HG03066 (cell line): Measurements from ENCODE around the gene PMM1.
"Not testable (repeated sequence)": the region's sequence is repeated elsewhere in the genome, so short reads cannot be mapped to it uniquely, and the experiment has no call there.

Experiments
- ATAC-seq: cut with Tn5 transposase; IDR thresholded peaks from one replicate; pipeline ENCODE4 v1.9.1; 2021; ENCODE audit warnings: low read depth; ENCODE audit not compliant: unreplicated experiment

Gene PMM1

DNA sequence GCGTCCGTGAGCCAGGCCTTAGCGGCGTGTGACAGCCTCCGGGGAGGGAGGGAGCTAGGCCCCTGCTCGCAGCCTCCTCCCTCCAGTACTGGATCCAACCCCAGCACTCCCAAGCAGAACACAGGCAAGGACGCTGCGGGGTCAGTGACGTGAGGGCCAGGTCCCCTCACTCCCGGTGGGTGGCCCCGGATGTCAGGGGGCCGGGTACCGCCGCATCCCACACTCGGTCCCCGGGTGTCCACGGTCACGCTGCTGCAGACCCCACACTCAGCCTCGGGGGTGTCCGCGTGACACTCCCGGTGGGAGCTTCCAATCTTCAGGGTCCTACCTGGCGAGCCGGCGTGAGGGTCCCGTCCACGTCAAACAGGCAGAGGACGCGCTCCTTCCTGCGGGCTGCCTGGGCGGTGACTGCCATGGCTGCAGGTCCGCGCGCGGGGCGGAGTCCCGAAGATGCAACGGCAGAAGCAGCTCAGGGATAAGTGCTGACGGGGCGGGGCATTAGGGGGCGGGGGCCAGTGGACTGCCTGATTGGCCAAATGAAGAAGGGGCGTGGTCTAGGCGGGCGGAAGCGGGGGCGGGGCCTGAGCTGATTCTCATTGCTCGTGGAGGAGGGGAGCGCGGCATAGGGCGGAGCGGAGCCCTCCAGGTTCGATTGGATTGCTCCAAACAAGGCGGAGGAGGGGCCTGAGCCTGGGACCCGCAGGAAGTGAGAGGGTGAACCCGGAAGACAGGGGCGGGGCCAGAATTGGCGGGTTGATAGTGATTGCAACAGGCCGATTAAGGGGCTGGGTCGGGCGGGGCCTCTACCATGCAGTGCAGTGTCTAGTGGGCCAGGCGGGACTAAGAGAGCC, at the start of gene PMM1:
Gene PMM1, minus strand, starts transcription at position 450 of the 851 bp plus-strand sequence. Its CDS starts 35 bp downstream, at position 415.
- peak; percentile 92 for ATAC-seq

DNA sequence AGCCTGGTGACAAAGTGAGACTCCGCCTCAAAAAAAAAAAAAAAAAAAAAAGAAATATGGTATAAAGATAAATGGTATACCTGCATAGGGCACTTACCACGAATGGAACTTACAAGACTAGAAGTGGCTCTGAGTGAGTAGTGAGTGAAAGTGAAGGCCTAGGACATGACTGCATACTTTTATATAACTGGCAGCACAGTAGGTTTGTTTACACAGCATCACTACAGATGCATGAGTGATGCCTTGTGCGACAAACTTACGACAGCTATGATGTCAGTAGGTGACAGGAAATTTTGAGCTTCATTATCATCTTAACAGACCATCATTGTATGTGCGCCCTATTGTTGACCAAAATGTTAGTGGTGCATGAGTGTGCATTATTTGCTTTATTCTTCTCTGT, 49.1 kb upstream of the PMM1 start:
- no peak for ATAC-seq

DNA sequence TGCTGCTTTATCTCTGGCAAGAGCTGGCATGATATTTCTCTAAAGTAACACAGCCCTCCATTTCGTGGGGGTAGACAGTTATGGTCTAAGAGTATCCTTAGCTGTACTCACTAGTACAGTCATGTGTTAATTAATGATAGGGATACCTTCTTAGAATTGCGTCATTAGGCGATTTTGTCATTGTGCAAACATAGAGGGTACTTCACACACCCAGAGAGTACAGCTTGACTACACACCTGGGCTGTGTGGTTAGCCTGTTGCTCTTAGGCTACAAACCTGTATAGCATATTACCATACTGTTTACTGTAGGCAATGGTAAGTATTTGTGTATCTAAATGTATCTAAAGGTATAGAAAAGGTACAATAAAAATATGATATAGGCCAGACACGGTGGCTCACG, 48.5 kb upstream of the PMM1 start:
- ATAC-seq: no peak

DNA sequence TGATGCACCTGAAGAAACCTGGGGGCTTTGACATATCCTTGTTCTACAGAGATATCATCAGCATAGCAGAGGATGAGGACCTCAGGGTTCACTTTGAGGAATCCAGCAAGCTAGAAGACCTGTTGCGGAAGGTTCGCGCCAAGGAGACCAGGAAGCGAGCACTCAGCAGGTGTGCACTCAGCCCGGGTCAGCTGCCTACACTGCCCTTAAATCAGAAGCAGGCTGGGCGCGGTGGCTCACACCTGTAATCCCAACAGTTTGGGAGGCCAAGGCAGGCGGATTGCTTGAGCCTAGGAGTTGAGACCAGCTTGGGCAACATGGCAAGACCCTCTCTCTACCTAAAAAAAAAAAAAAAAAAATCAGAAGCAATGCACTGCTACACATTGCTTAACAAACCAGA, 48.0 kb upstream of the PMM1 start:
- not testable (repeated sequence) for ATAC-seq

DNA sequence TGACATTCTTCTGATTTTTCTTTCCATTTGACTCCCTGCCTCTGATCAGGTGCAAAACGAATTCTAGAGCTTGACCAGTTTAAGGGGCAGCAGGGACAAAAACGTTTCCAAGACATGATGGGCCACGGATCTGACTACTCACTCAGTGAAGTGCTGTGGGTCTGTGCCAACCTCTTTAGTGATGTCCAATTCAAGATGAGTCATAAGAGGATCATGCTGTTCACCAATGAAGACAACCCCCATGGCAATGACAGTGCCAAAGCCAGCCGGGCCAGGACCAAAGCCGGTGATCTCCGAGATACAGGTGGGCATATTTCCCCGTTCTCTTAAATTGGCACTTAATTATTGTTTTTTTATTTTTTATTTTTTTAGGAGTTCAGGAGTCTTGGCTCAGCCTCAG, 46.8 kb upstream of the PMM1 start:
- no peak for ATAC-seq

DNA sequence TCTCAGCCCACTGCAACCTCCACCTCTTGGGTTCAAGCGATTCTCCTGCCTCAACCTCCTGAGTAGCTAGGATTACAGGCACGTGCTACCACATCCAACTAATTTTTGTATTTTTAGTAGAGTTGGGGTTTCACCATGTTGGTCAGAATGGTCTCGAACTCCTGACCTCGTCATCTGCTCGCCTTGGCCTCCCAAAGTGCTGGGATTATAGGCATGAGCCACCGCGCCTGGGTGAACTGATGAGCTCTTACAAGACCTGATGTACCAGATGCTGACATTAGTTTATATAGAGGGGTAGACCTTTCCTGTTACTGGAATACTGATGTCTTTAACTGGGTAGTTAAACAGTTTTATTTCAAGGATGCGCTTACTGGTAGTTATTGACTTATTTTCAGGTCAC, 45.0 kb upstream of the PMM1 start:
- ATAC-seq: not testable (repeated sequence)

DNA sequence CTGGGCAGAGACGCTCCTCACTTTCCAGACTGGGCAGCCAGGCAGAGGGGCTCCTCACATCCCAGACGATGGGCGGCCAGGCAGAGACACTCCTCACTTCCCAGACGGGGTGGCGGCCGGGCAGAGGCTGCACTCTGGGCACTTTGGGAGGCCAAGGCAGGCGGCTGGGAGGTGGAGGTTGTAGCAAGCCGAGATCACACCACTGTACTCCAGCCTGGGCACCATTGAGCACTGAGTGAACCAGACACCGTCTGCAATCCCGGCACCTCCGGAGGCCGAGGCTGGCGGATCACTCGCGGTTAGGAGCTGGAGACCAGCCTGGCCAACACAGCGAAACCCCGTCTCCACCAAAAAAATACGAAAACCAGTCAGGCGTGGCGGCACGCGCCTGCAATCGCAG, 42.0 kb upstream of the PMM1 start:
- not testable (repeated sequence) for ATAC-seq

DNA sequence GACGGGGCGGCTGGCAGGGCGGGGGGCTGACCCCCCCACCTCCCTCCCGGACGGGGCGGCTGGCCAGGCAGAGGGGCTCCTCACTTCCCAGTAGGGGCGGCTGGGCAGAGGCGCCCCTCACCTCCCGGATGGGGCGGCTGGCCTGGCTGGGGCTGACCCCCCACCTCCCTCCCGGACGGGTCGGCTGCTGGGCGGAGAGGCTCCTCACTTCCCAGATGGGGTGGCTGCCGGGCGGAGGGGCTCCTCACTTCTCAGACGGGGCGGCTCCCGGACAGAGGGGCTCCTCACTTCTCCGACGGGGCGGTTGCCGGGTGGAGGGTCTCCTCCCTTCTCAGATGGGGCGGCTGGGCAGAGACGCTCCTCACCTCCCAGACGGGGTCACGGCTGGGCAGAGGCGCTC, 41.5 kb upstream of the PMM1 start:
- not testable (repeated sequence) for ATAC-seq

DNA sequence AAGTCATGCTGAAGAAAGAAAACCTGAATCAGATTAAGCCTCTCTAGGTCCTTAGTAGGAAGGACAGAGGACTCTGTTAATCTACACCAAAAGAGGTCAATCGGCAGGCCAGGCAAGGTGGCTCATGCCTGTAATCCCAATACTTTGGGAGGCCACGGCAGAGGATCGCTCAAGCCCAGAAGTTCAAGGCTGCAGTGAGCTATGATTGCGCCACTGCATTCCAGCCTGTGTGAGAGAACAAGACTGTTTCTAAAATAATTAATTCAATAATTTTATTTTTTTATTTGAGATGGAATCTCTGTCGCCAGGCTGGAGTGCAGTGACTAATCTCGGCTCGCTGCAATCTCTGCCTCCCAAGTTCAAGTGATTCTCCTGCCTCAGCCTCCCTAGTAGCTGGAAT, 35.9 kb upstream of the PMM1 start:
- ATAC-seq: no peak

DNA sequence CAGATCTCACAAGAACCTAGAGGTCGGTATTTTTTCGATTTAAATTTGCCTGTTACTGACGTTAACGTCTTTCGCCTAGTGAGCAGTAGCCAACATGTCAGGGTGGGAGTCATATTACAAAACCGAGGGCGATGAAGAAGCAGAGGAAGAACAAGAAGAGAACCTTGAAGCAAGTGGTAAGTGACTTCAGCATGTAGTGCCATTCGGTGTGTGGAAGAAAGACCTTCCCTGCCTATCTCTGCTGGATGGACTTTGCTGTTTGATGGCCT, 32.2 kb upstream of the PMM1 start:
- no peak for ATAC-seq

DNA sequence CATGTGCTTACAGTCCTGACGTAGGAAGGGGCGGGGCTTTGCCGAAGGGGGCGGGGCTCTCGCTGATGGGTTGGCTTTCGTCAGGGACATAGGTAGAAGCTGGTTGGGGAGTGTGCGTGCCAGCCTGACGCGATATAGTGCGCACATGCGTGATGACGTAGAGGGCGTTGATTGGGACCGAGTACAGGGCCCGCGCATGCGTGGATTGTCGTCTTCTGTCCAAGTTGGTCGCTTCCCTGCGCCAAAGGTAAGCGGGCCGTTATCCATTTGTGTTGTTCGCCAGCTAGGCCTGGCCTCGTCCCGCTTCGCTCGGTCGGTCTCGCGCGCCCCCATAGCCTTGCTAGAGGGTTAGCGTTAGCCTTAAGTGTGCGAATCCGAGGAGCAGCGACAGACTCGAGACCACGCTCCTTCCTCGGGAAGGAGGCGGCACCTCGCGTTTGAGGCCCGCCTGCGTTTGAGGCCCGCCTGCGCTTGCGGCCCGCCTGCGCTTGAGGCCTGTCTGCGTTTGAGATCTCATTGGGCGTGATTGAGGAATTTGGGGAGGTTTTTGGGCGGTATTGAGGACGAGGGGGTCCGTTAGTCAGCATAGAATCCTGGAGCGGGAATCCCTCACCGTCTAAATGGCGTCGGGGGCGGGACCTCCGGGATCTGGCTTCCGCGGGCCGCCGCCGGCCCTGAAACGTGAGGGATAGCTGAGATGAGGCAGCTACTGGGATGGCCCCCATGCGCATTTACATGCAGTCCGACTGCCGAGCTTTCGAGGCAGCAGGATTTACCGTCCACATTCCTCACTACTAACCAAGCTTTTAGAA, 31.7 kb upstream of the PMM1 start, which contains the start of gene XRCC6:
Gene XRCC6, plus strand, starts transcription at position 197 of the 812 bp plus-strand sequence. CDS start 710 bp downstream, outside the sequence.
- ATAC-seq: peak; percentile 78

DNA sequence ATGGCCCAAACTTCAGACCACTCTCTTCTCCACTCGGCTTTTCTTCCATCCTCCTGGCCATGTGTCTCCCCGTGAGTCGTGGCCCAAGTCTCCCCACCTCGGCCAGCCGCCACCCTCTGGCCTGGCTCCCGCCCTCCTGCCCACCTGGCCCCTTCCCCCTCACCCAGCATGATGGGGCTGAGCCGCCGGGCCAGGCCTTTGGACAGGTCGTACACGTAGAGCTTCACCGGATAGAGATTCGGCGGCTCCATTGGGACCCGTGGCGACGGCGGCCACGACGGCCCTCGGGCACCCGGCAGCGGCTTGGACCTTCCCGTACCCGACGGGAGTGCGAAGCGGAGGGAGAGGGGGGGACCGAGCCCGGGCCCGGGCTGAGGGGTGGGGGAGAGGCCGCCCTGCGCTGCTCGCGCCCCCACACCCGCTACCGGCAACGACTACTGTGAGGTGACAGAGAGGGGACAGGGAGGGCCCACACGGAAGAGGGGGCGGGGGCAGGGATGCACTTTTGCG, 31.0 kb upstream of the PMM1 start, which contains the start of gene DESI1:
Gene DESI1, minus strand, starts transcription at position 455 of the 510 bp plus-strand sequence. Its CDS starts 204 bp downstream, at position 251.
- ATAC-seq: peak; percentile 17

DNA sequence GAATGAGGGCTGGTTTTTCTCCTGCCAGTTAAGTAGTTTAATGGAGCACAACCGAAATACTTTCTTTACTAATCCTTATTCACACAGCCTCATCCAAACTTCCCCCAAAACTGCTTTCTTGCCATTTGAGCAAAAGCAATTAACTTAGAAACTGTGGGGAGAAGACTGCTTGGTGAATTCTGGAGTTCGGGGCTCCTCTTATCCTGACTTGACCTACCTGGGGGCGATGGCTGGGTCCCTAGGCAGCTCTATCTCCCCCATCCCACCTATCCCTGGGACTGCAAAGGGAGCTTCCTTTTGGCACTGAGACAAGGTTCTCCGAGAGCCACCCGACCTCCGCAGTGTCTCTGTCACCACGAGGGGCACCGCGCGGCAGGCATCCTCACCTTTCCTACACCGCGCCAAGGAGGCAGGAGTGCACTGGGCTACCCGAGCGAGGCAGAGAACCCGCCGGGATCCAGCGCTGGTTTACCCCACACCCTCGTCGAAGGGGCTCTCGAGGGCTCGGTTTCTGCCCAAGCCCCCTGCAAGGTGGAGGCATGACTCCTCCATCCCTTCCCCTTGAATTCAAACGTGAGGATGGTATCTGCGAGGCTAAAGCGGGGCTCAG, 30.4 kb upstream of the PMM1 start:
- peak; percentile 20 for ATAC-seq

DNA sequence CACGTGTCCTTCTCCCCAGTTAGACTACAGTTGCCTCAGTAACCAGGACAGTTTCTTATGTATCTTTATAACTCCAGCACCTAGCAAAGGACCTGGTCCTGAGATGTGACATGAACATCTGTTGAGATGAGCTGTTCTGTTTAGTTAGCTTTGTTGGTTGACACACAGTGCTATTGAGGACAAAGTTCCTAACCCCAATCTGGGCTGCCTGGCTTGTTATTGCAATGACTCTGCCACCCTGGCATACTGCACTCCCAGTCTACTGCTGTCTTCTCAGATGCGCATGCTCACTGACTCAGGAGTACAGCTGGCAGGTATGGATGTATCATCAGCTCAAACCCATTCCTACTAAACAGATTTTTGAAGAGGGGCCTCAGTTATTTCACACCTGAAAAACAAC, 23.8 kb upstream of the PMM1 start:
- ATAC-seq: no peak

DNA sequence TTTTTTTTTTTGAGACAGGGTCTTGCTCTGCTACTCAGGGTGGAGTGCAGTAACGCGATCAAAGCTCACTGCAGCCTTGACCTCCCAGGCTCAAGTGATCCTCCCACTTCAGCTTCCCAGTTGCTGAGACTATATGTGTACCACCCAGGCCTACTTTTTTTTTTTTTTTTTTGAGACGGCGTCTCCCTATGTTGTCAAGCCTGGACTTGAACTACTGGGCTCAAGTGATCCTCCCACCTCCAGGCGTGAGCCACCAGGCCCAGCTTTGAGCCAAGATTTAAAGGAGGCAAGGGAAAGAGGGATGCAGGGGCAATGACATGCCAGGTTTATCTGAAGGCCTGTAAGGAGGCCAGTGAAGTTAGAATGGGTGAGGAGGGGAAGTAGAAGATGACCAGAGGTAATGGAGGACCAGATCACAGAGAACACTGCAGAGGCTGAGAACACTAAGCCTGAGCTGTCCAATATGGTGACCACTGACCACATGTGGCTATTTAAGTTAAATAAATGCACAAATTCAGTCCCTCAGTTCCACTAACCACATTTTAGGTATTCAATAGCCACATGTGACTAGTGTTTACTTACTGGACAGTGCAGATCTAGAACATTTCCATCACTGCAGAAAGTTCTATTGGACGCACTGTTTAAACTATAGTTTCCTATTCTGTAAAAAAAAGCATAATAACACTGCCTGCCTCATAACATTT, 23.1 kb upstream of the PMM1 start:
- ATAC-seq: no peak

DNA sequence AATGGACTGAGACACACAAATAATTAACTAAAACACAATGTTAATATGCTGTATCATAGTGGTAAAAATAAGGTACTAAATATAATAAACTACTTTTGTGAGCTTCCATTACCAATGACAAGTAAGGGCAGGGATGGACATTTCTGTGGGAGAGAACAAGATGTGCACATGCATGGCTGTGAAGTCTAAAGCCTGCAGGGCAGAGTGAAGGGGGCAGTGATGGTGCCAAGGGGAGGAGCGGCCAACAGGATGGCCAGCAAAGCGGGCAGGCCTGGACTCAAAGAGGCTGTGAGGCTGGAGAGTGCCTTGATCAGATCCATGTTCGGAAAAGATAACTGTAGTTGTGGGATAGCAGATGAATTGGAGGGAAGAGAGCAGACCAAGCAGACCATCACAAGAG, 18.7 kb upstream of the PMM1 start:
- no peak for ATAC-seq

DNA sequence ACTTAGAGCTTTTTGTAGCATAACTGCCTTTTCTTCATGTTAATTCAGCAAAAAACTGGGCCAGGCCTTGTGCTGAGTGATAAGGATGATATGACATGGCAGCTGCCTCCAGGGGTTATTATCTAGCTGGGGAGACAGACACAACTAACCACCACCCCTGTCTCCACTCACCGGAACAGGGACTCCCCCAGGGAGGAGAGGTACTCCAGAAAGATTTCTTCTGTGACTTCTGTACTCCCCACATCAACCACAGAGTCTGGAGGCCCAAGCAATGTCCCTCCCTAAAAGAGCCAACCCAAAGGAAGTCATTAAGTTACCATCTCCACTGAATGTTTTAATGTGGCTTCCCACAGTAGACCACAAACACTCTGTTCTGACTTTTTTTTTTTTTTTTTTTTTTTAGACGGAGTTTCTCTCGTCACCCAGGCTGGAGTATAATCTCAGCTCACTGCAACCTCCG, 14.3 kb upstream of the PMM1 start:
- ATAC-seq: no peak

DNA sequence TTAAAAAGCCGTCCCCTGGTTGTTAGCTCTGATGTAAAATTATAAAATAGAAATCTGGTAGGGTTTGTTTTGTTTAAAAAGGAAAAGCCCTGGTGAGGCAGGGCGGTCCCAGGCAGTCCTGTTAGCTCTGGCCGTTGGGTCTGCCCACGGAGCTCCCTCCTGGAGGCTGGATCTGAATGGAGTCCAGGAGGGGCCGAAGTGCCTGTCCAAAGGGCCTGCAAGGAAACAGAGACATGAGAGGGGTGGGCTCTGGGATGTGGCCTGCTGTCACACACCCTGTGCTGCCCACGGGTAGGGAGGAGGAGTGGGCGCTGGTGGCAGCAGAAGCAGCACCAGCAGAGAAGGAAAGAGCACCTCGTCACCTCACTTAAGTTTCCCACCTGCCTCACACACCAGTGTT, 11.3 kb upstream of the PMM1 start:
- ATAC-seq: no peak

DNA sequence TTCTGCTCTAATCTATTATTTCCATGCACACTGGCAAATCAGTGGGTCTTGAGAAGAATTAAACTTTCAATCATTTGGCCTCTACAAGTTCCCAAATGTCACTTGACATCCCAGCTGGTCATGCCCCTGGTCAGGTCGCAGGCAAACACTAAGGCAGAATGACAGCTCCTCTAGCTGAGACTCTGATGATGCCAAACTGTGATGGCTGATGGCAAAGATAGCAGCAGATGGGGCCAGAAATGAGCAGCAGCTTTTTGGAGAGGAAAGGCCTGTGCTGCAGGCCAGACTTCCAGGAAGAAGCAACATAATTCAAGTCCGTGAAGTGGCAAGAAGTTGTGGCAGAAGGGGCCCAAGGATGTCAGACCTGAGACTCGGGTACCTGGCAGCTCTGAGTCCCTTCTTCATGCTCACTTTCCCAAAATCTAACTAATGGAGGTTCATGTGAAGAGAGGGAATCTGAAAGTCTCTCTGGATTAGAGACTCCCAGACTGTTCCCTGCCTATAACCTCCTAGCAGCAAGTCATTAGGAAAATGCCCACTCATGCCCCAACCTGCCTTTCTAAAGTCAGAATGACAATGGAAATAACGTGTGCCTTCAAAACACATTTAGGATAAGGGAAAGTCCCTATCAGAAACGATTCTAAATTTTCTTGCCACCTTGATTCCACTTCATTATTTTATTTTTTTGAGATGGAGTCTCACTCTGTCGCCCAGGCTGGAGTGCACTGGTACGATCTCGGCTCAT, 9.4 kb upstream of the PMM1 start:
- no peak for ATAC-seq

DNA sequence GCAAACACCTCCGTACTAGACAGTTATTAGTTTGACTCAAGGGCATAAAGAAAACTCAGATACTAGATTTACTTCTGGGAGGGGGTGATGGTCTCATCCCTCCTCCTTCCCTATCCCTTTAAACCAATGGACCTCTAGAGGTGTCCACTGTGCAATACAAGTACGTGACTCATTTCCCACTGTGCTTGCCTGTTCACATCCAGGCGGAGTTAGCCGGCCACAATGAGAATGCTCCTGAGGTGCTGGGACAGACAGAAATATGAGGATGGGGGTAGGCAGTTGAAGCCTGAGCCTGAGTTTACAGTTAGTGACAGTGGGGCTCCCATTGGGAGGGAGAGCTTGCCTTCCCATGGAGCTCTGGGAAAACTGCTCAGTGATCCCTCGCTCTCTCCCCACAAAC, 8.4 kb upstream of the PMM1 start:
- ATAC-seq: no peak
